GM18867 (cell line): Measurements from ENCODE around the gene MSH5.
"Not testable (repeated sequence)": the region's sequence is repeated elsewhere in the genome, so short reads cannot be mapped to it uniquely, and the experiment has no call there.

ENCODE experiments used
- ATAC-seq: cut with Tn5 transposase; IDR thresholded peaks from one replicate; pipeline ENCODE4 v1.9.1; 2021; ENCODE audit warnings: mild to moderate bottlenecking, moderate library complexity; ENCODE audit not compliant: unreplicated experiment

The MSH5 gene

DNA sequence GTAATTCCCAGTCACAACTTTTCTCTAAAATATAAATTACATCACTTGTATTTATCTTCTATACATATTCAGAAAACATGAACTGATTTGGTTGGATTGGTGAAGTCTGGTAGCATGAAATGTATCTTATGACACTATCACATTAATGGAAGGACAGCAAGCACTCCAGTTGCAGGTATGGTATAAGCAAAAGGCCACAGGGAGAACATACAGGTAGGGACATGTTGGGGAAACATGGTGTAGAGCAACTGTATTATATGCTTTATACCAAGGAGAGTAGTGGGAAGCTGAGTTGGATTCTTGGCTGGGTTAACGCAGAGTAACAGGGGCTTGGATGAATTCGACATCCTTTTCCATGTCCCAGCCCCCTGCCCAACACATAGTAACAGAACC lies 57.2 kb downstream of the MSH5 start:
- no peak for ATAC-seq

DNA sequence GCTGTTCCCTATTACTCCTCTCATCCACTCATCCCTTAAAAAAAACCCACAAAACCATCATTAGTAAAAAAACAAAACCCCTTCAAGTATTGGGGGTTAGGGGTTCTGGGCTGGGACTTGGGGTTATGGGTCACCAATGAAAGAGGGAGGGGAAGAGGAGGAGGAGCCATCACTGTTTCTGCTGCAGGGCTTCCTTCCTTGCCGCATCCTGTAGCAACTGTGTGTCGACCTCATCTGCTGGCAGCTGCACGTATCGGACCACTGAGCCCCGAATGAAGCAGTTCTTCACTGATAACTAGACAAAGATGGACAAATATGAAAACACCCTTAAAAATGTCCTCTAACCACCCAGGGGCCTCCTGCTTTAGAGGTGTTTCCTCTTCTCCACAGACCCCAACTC lies 57.8 kb downstream of the MSH5 start:
- no peak for ATAC-seq

DNA sequence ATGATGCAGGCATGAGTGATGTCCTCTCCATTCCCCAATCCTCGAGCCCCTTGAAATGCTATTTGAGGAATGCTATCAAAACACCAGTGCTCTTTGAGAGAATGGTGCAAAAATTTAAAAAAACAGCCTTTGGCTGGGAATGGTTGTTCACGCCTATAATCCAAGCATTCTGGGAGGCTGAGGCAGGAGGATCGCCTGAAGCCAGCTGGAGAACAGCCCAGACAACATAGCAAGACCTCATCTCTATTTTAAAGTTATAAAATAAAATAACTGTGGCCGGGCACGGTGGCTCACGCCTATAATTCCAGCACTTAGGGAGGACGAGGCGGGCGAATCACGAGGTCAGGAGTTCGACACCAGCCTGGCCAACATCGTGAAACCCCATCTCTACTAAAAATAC lies 60.0 kb downstream of the MSH5 start:
- no peak for ATAC-seq

DNA sequence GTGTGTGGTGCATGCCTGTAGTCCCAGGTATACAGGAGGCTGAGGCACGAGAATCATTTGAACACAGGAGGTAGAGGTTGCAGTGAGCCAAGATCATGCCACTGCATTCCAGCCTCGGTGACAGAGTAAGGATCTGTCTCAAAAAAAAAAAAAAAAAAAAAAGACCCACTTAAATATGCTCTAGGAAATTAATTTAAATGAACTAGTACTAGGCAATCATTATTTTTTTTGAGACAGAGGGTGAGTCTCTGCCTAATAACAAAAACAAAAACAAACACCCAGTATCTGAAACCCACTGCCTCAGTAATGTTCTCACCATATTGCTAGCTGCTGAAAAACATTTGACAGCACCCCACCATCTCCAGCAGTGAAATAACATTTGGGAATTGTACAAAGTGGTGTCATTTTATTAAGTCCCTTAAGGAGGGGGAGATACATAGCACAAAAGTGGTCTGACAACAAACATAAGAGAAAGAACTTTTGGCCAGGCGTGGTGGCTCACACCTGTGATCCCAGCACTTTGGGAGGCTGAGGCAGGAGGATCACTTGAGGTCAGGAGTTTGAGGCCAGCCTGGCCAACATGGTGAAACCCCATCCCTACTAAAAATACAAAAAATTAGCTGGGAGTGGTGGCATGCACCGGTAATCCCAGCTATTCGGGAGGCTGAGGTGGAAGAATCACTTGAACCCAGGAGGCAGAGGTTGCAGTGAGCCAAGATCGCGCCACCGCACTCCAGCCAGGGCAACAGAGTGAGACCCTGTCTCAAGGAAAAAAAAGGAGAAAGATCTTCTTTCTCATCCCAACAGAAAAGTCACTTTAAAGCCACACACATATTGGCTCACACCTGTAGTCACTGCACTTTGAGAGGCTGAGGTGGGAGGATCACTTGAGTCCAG lies 61.5 kb downstream of the MSH5 start:
- not testable (repeated sequence) for ATAC-seq

DNA sequence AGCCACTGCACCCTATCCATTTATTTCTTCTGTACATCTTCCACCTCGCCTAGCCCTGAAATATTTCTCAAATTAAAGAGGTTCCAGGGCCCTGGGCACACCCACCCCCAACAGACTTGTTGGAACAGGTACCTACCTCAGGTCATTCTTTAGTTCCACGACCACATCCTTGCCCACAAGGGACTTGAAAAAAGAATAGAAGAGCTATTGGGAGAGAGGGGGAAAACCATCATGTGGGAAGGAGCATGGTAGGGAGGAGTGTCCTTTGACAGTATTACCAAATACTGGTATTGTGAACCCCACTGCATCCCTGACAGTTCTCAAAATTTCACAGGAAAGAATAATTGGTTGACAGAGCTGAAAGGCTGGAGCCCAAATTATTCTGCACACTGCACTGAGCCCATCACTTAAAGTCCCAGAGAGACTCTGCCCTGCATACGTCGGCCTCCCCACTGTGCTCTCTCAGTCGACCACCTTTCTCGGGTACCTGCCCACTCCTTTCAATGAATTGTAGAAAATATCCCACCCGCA lies 66.2 kb downstream of the MSH5 start:
- no peak for ATAC-seq

DNA sequence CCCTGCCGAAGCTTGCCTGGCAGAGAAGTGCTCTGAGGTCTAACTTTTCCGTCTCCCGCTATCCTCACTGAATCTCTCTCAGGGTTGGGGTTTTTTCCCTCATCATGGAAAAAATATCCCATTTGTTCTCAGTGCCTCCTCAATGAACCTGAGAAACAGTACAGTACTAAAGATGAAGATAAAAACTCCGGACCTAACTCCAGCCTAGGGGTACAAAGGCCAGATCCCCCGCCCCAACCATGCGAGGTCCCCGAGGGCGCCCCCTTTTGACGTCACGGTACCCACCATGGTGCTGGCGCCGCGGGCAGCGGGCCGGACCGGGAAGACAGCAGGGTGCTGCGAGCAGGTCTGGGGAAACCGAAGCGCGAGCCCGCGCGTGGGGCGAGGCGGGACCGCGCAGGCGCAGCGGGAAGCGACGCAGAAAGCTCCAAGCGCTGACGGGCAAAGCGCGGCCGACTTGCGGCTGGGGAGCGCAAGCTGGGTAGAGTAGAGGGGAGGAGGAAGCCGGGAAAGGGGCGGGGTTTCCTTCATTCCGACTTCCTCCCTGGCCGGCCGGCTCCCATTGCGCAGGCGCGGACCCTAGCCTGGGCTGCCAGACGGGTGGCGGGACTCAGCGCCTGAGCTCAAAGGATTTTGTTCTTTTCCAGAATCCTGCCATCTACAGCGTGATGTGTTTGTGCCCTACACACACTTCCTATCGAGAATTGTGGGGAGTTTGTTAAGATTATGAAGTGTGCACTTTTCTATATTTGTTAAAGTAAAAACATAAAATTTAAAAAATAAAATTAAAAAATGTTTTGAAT lies 66.9 kb downstream of the MSH5 start, which contains the start of gene LSM2:
Gene LSM2, minus strand, starts transcription at position 497 of the 803 bp plus-strand sequence. Its CDS starts 209 bp downstream, at position 288.
- ATAC-seq: peak; percentile 86

DNA sequence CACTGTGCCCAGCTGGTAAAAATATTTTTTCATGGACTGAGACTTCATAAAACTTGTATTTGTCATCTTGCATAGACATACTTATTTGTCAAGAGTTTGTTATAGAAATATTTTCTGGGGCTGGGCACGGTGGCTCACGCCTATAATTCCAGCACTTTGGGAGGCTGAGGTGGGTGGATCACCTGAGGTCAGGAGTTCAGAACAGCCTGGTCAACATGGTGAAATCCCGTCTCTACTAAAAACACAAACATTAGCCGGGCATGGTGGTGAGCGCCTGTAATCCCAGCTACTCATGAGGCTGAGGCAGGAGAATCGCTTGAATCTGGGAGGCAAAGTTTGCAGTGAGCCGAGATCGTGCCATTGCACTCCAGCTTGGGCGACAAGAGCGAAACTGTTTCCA lies 68.8 kb downstream of the MSH5 start:
- ATAC-seq: not testable (repeated sequence)

DNA sequence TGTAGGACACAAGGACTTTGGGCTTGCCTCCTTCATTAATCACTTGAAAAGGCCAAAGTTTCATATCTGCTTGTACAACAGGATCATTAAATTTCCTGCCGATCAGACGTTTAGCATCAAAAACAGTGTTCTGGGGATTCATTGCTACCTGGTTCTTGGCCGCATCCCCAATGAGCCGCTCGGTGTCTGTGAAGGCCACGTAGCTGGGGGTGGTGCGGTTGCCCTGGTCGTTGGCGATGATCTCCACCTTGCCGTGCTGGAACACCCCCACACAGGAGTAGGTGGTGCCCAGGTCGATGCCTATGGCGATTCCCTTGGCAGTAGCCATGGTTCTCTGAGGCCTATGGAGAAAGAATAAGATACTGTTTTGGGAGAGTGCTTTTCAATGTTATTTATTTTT lies 71.8 kb downstream of the MSH5 start:
- no peak for ATAC-seq
